Transverse colon (tissue), 4 donors: ENCODE measurements around the gene C1QTNF12.

Experiments
- CTCF ChIP-seq, 5 experiments: fragments of 200-600 bp in 3 of 5; fragments of 450-650 bp in 2 of 5; sonication (generic) in 3 of 5; IDR thresholded peaks; 1 replicate in 2 of 5; 2 replicates in 3 of 5; pipeline ENCODE4 v1.5.1; 2016 to 2017; ENCODE audit warnings: antibody characterized with exemption in 5 of 5, inconsistent platforms in 3 of 5, mild to moderate bottlenecking in 2 of 5, moderate library complexity in 1 of 5
- EP300 ChIP-seq: sonication (generic); formaldehyde crosslinking; IDR thresholded peaks from one replicate; pipeline ENCODE4 v1.6.1; 2017; ENCODE audit warnings: antibody characterized with exemption, low read depth
- POLR2AphosphoS5 ChIP-seq, 3 donors: sonication (generic); formaldehyde crosslinking; IDR thresholded peaks; one replicate each; pipeline ENCODE4 v1.6.1; 2016; ENCODE audit warnings: antibody characterized with exemption in 3 of 3

DNA sequence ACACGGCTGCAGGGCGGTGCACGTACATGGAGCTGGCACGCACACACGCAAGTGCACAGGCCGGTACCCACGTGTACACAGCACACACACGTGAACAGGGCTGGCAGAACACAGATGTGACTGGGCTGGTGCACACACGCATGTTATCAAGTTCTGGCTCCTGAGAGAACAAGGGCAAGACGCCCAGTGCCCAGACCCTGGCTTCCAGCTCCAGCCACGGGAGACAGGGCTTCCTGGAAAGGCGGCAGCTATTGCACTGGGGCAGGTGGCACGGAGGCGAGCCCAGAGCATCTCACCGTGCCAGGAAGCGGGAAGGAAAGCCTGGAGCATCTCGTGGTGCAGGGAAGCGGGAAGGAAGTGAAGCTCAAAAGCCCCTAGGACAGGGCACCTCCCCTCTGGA lies 20.6 kb downstream of the C1QTNF12 start:
- TF ChIP-seq CTCF (IDR thresholded peaks at IDR 0.05), result no peak
- TF ChIP-seq EP300, result no peak
- TF ChIP-seq POLR2AphosphoS5 (IDR thresholded peaks at IDR 0.05), result no peak
